KOPT-K1 (cell line): ENCODE results near the gene AOAH.

Experiments
- H3K27ac ChIP-seq: fragments of 200-600 bp; sonication (generic); 2 replicates; pipeline ENCODE4 v1.5.1; 2016; ENCODE audit warnings: antibody characterized with exemption, mild to moderate bottlenecking, low read depth, low read length; ENCODE audit not compliant: poor library complexity, severe bottlenecking
- H3K36me3 ChIP-seq: fragments of 200-600 bp; sonication (generic); 2 replicates; pipeline ENCODE4 v1.5.1; 2017; ENCODE audit warnings: antibody characterized with exemption, mild to moderate bottlenecking, low read length, moderate library complexity; ENCODE audit not compliant: insufficient read depth
- H3K9me3 ChIP-seq: fragments of 200-600 bp; sonication (generic); 2 replicates; pipeline ENCODE4 v1.5.1; 2017; ENCODE audit warnings: antibody characterized with exemption, low read length, mild to moderate bottlenecking; ENCODE audit not compliant: insufficient read depth, poor library complexity, severe bottlenecking

The AOAH gene

DNA sequence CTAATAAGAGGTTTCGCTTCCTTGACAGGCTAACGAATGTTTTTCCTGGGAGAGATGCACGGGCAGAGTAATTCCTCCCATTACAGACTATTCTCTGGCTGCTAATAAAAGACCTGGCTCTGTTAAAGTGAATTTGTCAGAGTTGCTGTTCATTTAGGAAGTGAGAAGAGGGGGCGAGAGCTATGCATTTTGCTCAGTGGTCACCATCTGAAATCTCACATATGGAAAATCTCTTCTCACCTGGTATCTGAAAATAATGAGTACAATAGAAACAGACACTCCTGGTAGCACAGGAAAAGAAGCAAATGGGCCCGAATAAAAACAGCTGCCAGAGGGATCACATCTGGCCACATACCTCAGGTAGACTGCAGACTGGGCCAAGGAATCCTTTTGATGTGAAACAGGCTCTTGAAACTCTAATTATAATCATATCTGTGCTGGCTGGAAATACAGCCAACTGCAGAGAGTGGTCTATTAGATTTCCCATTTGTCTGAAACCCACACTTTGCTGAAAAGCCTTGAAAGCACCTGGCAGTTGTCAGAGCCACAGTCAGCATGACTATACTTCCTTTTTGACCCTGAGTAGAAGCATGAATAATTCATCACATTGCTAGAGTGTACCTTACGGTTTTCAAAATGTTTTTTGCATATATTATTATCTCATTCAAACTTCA, 33.6 kb downstream of the AOAH start:
- Histone ChIP-seq H3K27ac (no peak overlapping the region), H3K36me3 (no peaks in the 10 kb centered on the region), H3K9me3 (no peaks in the 10 kb centered on the region)

DNA sequence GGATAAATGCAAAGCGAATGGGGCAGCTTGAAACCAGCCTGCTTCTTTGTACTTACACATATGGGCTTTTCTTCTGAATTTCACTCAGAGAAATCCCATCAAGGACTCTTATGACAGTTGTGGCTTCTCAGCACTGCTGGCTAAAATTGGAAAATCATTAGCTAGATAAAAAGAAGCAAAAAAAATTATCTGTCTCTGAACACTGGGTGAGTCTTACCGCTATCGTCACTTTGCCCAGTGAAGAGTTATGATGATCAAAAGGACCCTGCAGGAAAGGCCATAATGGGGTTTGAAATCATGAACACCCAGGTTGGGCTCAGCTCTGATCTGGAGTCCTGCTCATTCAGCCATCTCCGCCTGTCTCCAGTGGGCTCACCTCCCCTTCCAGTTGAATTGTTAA, 34.3 kb downstream of the AOAH start:
- H3K36me3 ChIP-seq, result no peaks in the 10 kb centered on the region
- H3K9me3 ChIP-seq, result no peaks in the 10 kb centered on the region
- H3K27ac ChIP-seq, result no peak overlapping the region

DNA sequence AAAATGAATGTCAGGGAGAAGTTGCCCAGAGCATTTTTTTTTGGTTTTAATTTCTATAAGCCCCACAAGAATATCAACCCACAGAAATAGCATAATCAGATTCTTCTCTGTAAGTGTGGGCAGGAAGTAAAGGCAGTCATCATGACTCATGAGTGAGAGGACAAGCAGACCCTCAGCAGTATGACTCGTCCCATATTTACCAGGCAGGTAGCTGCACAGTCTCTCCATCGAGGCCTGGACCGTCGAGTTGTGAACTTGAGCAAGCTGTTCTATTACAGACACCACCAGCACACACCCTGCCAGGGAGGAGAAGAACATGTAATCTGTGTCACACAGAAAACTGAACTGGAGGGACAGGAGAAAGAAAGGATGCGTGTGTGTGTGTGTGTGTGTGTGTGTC, 37.8 kb downstream of the AOAH start:
- H3K9me3 ChIP-seq, result no peaks in the 10 kb centered on the region
- H3K36me3 ChIP-seq, result no peaks in the 10 kb centered on the region

DNA sequence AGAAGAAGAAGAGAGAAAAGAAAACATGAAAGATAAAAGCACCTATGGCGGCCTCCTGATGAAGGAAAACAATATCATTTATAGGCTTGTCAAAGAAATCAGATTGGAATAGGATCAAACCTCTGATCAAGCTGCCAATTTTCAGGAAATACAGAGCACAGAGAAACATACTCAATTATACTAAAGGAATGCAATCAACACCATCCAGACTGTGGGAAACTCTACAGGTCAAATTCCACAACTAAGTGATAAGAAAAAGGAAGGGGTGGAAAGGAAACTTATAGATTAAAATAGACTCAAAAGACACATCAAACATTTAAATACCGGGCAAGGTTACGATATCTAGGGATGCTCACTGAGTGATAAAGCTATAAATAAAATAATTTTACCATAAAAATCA, 39.3 kb downstream of the AOAH start:
- no peaks in the 10 kb centered on the region for H3K9me3 ChIP-seq
- no peaks in the 10 kb centered on the region for H3K36me3 ChIP-seq
- no peak overlapping the region for H3K27ac ChIP-seq

More for the DNA sequence above, 37.8 kb downstream of the AOAH start:
- H3K27ac ChIP-seq, result no peak overlapping the region

DNA sequence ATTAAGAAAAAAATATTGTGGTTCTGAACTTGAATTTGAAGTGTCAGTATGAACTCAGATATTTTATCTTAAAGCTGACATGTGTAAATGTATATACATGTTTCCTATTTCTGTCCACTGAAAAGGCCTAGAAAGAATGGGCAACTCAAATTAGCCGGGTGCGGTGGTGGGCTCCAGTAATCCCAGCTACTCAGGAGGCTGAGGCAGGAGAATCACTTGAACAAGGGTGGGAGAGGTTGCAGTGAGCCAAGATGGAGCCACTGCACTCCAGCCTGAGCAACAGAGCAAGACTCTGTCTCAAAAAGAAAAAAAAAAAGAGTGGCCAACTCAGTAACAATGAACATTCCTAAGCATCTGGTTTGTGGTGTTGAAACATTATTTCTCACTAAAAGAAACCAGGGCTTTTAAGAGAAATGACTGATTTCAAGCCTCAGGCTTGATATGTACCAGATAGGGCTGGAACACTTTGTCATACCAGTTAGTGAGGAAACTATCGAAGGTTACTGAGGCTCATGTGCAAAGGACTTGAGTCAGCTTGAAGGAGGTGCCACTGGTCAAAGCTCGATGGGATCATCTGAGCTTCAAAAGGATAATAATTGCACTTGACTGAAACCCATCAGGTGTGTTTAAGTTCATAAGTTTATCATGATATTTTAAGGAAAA, 40.5 kb downstream of the AOAH start:
- H3K36me3 ChIP-seq, result no peaks in the 10 kb centered on the region
- no peaks in the 10 kb centered on the region for H3K9me3 ChIP-seq
- no peak overlapping the region for H3K27ac ChIP-seq

DNA sequence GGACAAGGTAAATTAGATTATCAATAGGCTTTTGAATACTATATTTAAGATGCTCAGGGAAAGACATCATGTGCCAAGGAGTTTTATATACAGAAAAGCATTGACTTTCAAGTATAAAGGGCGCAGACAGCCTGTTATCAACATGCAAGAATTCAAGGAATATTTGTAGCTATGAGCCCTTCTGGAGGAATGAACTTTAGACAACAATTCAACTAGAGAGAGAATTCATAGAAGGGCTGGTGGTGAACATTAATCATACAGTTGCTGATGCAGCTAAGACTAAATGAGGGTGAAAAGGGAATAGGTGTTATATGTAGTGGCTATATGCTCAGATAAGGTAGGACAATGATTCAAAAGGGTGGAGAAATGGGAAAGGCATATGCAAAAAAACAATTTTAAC, 41.2 kb downstream of the AOAH start:
- Histone ChIP-seq H3K9me3 (no peaks in the 10 kb centered on the region), H3K27ac (no peak overlapping the region), H3K36me3 (no peaks in the 10 kb centered on the region)

DNA sequence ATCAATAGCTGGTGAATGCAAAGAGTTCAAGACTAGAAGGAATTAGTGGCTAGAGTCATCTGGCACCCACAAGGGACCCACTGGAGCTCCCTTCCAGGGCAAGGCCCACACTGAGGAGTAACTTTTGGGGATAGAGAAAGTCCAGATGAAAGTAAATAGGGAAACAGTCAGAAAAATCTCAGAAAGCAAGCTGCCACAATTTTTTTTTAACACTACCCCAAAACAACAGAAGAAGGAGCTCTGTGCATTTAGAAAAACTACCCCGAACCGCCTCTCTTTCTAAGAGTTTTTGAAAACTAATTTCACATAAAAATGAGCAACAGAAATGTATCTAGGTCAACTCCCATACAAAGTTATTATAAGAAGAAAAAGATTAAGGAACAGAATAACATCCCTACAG, 42.2 kb downstream of the AOAH start:
- Histone ChIP-seq H3K9me3 (no peaks in the 10 kb centered on the region), H3K27ac (no peak overlapping the region), H3K36me3 (no peaks in the 10 kb centered on the region)

DNA sequence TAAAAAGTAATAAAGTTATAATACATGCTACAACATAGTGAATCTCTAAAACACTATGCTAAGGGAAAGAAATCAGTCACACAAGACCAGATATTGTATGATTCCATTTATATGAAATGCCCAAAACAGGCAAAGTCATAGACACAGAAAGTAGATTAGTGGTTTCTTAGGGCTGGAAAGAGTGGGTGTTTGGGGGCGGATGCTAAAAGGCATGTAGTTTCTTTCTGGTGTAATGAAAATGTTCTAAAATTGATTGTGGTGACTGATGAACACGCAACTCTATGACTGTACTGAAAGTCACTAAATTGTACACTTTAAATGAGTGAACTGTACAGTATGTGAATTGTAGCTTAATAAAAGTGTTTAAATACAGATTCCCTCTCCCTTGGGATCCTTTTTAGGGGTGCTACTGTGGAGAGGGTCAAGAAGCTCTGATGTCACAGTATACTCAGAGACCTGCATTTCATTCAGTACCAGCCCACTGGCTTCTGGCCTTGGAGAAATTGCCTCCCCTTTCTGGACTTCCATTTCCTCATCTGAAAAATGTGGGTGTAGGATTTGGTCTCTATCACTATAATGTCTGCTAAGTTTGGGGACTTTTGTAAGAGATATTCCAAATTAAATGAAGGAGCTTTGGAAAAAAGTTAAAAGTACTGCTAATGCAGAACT, 46.4 kb downstream of the AOAH start:
- no peaks in the 10 kb centered on the region for H3K9me3 ChIP-seq
- H3K36me3 ChIP-seq, result no peaks in the 10 kb centered on the region
- no peak overlapping the region for H3K27ac ChIP-seq

DNA sequence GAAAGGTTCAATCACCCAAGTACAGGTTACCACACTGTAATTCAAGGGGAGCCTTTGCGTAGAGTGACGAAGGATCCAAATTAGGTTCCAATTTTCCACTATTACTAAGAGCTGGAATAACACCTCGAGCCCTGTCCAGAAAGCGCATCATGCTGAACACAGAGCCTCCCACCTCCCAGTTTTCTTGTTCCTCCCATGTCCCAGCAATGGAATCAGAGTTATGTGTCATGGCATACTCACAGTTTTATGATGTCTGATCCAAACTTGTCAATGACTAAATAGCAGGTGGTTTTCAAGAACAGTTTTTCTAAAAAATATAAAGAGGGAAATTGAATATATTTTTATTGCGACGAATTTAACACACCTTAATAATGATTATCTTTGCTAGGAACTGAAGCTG, 50.6 kb downstream of the AOAH start:
- Histone ChIP-seq H3K27ac (no peak overlapping the region), H3K36me3 (no peaks in the 10 kb centered on the region), H3K9me3 (no peaks in the 10 kb centered on the region)

DNA sequence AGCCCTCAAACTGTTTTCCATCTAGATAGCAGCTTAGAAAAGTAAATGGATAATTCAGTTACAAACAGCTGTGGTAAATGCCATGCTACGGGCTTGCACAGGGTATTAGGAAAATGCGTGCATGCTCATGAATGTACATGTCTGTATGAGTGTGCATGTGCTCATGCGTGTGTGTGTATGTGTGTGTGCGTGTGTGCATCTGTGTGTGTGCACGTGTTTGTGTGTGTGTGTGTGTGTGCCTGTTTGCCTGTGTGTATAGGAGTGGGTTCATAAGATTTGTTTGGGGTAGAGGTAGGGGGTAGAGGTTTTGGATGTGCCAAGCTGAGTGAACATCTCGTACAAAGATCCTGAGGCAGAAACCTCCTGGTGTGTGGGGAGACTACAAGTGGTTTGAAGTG, 52.9 kb downstream of the AOAH start:
- H3K27ac ChIP-seq, result no peak overlapping the region
- H3K36me3 ChIP-seq, result no peaks in the 10 kb centered on the region
- no peaks in the 10 kb centered on the region for H3K9me3 ChIP-seq

DNA sequence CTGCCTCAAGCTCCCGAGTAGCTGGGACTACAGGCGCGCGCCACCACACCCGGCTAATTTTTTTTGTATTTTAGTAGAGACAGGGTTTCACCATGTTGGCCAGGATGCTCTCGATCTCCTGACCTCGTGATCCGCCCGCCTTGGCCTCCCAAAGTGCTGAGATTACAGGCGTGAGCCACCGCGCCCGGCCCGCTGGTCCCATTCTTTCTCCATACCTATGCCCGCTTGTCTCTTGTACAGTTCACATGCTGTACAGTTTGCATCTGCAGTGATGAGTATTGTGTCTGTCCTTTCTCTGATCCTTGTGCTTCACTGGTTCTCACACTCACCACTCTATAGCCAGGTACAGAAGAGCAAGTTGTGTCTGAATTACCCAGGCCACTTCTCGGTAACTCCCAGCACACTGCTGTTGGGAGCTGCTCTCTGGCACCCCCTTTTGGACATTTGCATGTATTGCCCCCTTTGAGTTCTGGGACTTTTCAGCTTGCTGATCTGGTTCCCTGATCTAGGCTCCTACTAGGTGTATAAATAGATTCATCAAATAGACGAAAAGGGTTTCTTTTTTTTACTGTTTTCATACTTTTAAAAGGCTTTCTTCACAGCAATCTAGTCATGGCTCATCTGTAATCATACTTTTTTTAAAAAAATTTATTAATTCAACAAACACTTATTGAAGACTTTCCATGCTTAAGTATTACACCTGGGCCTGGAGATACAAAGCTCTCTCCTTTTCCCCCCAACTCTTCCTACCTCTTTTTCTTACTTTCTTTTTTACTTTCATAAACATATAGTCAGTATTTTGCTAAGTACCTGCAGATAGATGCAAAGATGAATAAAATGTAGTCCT, 53.5 kb downstream of the AOAH start:
- no peaks in the 10 kb centered on the region for H3K36me3 ChIP-seq

DNA sequence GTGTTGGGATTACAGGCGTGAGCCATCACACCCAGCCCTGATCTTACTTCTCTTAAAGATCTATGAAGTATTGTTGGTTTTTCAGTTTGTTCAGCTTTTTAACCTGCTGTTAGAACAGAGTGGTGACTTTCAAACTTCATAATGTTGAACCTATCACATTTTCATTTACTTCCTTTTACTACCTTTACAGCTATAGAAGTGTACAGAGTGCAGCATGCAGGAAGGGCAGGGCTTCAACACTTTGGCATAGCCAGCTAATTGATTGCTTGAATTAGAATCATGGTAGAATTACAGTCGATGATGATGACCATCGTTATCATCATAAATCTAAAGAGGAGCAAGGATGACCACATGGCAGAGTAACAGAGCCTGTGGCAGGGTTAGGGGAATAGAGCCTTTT, 55.5 kb downstream of the AOAH start:
- Histone ChIP-seq H3K9me3 (no peaks in the 10 kb centered on the region), H3K36me3 (no peaks in the 10 kb centered on the region), H3K27ac (no peak overlapping the region)

More for the DNA sequence above, 53.5 kb downstream of the AOAH start:
- Histone ChIP-seq H3K27ac (no peak overlapping the region), H3K9me3 (no peaks in the 10 kb centered on the region)

DNA sequence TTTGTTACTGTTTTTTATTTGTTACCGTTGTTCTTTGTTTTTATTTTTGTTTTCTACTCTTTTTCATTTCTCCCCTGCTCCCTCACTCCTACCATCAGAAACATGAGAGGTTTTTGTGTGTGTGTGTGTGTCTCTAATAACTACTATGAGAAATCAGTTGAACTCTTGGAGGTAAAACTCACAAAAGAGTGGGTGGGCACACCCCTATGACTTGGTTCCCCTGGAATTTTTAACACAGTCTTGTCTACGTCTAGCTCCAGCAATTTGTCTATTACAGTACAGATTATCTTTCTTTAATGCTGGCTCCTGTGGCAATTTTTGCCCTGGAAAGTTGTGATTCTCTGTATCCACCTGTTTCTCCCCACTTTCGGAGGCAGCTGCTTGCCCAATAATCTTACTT, 56.2 kb downstream of the AOAH start:
- no peaks in the 10 kb centered on the region for H3K36me3 ChIP-seq
- no peak overlapping the region for H3K27ac ChIP-seq
- no peaks in the 10 kb centered on the region for H3K9me3 ChIP-seq

DNA sequence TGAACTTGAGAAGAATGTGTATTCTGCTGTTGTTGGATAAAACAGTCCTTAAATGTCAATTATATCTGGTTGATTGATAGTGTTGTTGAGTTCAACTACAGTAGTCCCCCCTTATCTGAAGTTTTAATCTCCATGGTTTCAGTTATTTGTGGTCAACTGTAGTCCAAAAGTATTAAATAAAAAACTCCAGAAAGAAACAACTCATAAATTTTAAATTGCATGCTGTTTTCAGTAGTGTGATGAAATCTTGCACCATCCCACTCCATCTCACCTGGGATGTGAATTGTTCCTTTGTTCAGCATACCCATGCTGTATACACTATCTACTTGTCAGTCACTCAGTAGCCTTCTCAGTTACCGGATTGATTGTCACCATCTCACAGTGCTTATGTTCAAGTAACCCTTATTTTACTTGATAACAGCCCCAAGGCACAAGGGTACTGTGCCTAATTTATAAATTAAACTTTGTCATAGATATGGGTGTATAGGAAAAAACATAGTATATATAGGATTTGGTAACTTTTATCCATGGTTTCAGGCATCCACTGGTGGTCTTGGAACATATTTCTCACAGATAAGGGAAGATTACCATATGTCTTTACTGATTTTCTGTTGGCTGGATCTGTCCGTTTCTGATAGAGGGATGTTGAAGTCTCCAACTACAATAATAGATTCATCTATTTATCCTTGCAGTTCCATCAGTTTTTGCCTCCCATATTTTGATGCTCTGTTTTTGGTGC, 57.1 kb downstream of the AOAH start:
- Histone ChIP-seq H3K9me3 (no peaks in the 10 kb centered on the region), H3K36me3 (no peaks in the 10 kb centered on the region), H3K27ac (no peak overlapping the region)
